GM21390 (cell line): ENCODE results near the gene TTC7B.
"Not testable (repeated sequence)": the region's sequence is repeated elsewhere in the genome, so short reads cannot be mapped to it uniquely, and the experiment has no call there.

Source experiments
- ATAC-seq: cut with Tn5 transposase; IDR thresholded peaks from one replicate; pipeline ENCODE4 v1.9.1; 2021; ENCODE audit not compliant: unreplicated experiment

Gene TTC7B

DNA sequence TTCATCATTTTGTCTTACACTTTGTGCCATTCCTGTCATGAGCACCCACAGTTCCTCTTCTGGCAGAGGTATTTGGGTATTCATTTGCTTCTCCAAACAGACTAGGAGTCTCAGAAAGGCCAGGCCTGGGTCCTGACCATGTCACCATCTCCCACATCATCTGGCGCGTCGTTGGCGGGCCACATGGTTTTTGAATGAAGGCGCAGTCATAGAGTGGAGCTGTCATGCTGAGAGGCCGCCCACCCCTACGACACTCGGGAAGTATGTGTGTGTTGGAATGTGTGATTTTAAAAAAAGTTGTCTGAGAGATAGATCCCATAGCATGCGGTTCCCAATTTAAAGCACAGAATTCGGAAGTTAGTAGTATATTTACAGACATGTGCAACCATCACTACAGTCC, 15.6 kb upstream of the TTC7B start:
- ATAC-seq = no peak

DNA sequence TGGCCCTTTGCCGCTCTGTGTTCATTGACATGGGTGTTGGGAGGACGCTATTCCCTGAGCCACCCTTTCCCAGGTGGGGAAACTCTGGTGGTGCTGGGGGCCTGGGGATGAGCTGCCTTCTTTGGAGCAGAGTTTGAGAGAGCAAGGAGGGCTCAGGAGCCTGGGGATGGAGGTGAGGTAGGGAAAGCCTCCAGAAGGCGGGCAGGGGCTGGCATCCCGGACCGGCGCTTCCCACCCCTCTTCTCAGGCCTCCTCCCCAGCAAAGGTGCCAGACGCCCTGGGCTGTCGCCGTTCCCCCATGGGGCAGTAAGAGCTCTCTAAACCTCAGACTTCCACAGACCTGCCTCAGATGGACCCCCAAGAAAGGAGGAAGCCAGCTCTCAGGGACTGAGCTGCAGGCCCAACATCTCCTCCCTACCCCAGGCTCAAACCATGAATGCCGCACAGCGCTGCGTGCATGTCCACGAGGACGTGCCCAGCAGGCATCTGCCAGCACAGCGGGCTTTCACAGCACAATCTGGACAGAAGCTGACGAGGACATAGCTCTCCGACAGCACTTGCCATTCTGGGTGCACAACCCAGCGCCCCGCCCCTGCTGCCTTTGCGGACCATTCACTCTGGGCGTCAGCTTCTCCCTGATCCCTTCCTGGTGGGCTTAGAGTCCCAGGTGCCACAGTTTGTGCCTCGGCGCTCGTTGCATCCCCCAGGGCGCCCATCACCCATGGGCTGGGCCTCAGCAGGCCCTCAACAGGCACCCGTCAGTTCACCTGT, 14.9 kb upstream of the TTC7B start:
- no peak for ATAC-seq

GRCh38 chr14:90829677-90830076, 13.4 kb upstream of the TTC7B start:
- no peak for ATAC-seq

DNA sequence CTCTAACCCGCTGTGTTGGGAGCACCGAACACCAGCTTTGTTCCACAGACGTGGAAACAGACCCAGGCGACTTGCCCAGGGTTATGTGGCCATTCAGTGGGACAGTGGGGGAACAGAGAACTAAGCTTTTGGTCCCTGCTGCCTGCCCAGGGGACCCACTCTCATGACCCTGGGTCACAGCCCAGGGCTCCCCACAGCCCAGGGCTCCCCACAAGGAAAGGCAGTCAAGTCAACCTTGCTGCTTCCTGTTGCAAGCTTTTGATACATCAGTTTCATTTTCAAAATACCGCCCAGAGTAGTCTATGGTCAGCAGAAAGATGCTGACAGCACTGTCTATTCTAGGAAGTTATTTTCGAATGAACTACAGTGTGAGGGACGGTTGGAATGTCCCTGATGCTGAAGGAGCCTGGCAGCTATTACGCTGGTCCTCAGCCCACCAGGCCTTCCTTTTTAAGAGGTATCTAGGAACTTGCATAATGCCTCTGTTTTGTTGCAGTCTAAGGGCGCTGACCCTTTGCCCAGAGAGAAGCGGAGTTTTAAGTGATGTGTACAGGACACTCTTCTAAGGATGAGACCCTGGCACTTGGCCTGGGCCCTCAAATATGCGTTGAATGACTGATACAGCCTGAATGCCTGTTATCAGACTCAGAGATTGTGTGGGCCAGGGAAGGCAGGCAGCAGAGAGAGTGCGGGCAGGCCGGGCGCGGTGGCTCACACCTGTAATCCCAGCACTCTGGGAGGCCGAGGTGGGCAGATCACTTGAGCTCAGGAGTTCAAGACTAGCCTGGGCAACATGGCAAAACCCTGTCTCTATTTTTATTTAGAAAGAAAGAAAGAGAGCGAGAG, 12.6 kb upstream of the TTC7B start:
- peak; percentile 58 for ATAC-seq

DNA sequence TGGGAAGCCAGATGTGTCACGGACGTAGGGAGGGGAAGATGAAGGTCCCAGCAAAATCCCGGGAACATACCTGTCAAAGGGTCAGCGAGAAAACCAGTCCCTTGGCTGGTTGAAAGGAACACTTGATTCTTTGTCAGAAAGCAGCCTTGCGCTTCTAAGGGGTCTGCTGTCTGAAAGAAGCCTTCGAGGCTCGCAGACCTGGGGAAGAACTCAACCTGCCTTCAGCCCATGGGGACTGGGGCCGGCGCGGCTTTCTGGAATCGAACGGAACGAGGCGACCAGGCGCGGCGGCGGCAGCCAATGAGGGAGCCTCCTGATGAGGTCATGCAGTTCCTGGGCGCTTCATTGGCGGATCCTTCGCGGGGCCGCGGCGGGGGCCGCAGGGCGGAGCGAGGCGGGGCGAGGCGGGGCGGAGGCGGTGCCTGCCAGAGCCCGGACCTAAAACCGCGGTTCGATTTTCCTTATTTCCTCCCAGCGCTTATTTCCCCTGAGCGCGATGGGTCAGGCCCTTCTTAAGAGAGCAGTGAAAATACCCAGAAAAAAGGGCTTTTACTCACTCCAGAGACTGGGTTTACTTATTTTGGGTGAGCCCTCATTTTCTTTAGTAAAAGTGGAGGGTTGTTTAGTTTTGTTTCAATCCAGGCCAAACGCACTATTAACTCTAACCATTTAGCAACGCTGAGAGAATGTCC, 11.8 kb upstream of the TTC7B start:
- ATAC-seq = peak; percentile 99

GRCh38 chr14:90823542-90823941, 7.3 kb upstream of the TTC7B start:
- ATAC-seq = not testable (repeated sequence)

GRCh38 chr14:90820958-90821357, 4.7 kb upstream of the TTC7B start:
- ATAC-seq = peak; percentile 81

- no peak for ATAC-seq
Observed at GRCh38 chr14:90819734-90820393, 3.6 kb upstream of the TTC7B start.

DNA sequence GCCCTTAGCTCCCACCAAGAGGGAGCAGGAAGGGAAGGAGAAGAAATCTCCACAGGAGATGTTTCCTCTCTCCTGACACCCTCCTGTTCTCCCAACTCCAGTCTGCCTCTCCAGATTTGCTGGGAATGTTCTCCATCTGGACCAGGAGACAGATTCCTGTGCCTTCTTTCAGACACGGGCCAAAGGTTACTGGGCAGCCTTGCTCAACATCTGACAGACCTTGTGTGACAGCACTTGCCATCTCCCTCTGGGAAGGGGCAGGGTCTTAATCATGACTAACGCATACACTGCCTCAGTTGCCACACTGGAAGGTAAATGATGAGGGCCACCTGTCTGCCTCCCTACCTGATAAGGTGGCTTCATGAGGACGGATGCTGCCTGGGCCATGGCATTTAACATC, 2.5 kb upstream of the TTC7B start:
- no peak for ATAC-seq

GRCh38 chr14:90816681-90817436, 629 bp upstream of the TTC7B start:
- ATAC-seq = no peak

- no peak for ATAC-seq
Observed at GRCh38 chr14:90815572-90815821, 733 bp downstream of the TTC7B start.

GRCh38 chr14:90814806-90815571, 1.2 kb downstream of the TTC7B start:
- ATAC-seq = no peak

GRCh38 chr14:90813442-90813841, 2.8 kb downstream of the TTC7B start:
- no peak for ATAC-seq

DNA sequence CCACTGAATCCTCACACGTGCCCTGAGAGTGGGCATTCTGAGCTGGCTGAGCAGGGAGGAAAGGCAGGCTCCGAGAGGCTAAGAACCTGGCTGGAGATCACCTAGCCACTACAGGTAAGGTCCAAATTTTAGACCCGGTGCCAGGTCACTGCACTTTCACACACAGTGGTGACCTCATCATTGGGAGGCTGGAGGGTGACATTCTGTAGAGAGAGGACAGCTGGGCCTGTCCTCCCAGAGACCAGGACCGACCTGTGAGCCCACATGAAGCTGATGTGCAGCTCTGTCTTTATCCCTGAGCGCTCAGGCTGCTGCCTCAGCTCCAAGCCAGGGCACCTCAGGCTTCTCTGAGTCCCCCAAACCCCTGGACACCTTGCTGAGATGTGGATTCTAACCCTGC, 4.1 kb downstream of the TTC7B start:
- ATAC-seq = no peak

DNA sequence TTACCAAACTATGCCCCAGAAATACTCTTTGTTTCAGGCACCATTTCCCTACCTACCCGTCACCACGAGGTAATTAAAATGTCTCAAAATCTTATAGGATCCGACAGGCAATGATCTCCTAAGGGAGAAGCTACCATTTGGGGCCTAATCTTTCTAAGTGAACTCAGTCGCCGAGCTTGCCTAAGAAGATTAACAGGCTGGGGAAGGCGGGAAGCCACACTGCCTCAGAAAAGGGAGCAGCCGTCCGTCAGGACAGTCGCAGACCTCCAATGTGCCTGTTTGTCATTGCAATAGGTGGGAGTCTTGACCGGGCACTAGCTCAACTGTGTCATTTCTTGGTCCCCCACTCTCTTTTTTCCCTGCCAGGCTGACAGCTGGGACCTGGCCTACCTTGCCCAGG, 4.6 kb downstream of the TTC7B start:
- no peak for ATAC-seq

GRCh38 chr14:90810806-90811205, 5.4 kb downstream of the TTC7B start:
- no peak for ATAC-seq

DNA sequence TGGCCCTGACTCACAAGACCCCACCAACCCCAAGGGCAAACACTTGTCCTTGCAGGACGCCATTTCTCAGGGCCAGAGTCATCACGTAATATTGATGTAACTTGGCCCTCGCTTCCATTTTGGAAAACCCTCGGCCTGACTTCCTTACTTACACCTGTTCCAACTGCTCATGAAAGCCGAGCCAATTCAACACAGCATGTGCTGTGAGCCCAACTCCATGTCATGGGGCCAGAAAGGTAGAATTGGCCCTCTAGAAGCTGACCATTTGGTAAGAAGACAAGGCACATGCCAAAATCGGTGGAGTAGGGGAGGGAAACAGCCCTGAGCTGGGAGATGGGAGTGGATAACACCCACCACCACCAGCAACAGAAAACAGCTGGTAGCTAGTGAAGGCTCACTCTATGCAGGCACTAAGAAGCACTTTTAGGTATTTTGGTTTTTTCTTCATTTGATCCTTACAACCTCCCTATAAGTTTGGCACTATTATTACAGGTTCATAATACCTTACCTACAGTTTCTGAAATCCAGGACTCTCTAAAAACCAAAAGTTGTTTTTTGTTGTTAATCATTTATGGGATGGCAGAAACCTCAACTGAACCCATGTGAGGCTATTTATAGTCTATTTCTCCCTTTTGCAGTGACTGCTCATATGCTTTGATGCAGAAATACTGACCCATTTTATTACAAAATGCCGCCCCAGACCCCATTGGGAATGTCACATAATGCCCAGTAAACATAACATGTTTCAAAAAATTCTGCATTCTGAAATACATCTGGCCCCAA, 6.5 kb downstream of the TTC7B start:
- no peak for ATAC-seq

DNA sequence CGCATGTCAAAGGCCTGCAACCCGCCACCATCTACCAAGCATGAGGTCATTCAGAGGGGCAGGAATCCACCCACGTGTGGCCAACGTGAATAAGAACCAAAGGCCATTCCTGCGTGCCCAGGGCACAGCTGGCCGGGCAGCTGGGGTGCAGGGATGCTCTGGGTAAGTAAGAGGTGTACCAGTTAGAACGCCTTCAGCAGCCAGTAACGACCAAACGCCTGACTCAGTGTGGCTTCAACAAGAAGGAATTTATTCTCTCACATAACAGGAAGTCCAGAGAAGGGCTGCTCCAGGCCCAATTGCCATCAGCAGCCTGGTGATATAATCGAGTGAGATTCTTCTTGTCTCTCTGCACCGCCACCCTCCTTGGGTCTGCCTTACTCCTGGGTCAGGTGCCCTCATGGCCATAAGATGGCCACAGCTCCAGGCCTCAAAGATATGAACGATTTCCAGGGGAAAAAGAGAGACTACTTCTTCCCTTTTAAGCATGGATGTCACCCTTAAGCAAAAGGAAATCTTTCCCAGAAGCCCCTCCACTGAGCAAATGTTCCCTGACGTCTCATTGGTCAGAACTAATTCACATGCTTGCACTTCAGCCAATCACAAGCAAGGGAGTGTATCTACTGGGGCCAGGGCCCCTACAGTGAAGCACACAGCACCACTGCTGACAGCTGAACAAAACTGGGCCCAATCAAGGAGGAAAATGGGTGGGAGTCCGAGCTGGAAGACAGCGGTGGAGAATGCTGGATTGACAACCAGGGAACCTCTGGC, 7.3 kb downstream of the TTC7B start:
- ATAC-seq = no peak

GRCh38 chr14:90807060-90807459, 9.2 kb downstream of the TTC7B start:
- no peak for ATAC-seq
